ENCODE data around the gene LDHAL6B. TPM values are rescaled to one million over a fixed set of nuclear protein-coding genes. Genes with fewer than 3 reads are reported as not detected.

Gene LDHAL6B
- total RNA-seq, 2 donors from 2014 or later = not detected

DNA sequence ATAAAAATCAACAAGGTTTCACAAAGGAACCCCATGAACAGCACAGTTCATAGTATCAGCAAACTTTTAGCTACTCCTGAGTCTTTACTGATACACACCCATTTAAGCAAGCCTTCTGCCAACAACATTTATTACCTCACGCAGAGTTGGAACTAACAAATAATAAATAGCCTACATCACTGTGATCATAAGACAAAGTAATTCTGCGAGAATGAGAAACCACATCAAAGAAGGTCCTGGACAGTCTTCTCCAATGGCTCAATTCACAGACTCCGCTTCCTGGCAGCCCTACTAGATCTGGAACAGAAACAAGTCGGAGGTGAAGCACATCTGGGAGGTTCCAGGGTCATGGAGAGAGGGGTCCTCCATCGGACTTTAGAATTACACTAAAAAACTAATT lies 37.0 kb downstream of the LDHAL6B start:
- Histone ChIP-seq H3K4me1 (ENCODE audit: control insufficient read depth, insufficient read depth, low read length) (no peaks in the 10 kb centered on the region), H3K4me3 (ENCODE audit: low read length) (no peak overlapping the region), H3K9me3 (ENCODE audit: control insufficient read depth, low read length) (no peaks in the 10 kb centered on the region), H3K9ac (ENCODE audit: extremely low read depth, low read length, poor library complexity, severe bottlenecking) (no peak overlapping the region), H3K27ac (ENCODE audit: low read depth, low read length) (no peak overlapping the region), H3K27me3 (ENCODE audit: control insufficient read depth, insufficient read depth, low read length, poor library complexity, severe bottlenecking) (no peaks in the 10 kb centered on the region), H3K36me3 (ENCODE audit: control insufficient read depth, insufficient read depth, low read length) (no peaks in the 10 kb centered on the region)
- H3K4me3 Mint-ChIP-seq = no peak overlapping the region
- TF ChIP-seq, protein P1, sequence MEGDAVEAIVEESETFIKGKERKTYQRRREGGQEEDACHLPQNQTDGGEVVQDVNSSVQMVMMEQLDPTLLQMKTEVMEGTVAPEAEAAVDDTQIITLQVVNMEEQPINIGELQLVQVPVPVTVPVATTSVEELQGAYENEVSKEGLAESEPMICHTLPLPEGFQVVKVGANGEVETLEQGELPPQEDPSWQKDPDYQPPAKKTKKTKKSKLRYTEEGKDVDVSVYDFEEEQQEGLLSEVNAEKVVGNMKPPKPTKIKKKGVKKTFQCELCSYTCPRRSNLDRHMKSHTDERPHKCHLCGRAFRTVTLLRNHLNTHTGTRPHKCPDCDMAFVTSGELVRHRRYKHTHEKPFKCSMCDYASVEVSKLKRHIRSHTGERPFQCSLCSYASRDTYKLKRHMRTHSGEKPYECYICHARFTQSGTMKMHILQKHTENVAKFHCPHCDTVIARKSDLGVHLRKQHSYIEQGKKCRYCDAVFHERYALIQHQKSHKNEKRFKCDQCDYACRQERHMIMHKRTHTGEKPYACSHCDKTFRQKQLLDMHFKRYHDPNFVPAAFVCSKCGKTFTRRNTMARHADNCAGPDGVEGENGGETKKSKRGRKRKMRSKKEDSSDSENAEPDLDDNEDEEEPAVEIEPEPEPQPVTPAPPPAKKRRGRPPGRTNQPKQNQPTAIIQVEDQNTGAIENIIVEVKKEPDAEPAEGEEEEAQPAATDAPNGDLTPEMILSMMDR (conservative IDR thresholded peaks at IDR 0.05) = no peak
- no peak overlapping the region for H3K27ac Mint-ChIP-seq
- WGBS, 2 experiments (ENCODE audit: insufficient coverage in 1 of 2, insufficient read length in 1 of 2) = 90 to 96% methylated on average over 4 of the region's 5 CpGs
- no peaks in the 10 kb centered on the region for H3K36me3 Mint-ChIP-seq (ENCODE audit: low read depth)
- no peaks in the 10 kb centered on the region for H3K27me3 Mint-ChIP-seq (ENCODE audit: insufficient read depth)
- H3K9me3 Mint-ChIP-seq = no peaks in the 10 kb centered on the region
- no peak for DNase-seq
- H3K4me1 Mint-ChIP-seq = peaks cover 2% of the 10 kb centered on the region

DNA sequence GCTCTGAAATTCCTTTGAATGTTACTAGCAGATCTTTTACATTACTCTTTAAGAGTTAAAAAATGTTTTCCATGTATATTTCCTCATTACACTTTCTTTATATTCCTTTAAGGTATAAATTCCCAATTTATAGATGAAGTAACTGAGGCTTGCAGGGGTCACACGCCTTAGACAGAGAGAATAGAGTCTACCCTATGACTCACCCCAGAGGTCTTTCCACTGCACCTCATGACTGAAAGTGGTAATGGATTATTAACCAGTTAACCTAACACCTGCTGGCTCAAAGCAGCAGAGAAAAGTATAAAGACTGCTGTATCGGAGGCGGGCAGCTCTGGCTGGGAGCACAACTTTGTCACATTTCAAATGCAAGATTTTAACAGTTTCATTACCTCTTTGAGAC lies 37.7 kb downstream of the LDHAL6B start:
- TF ChIP-seq, protein P1 (conservative IDR thresholded peaks at IDR 0.05) = no peak

DNA sequence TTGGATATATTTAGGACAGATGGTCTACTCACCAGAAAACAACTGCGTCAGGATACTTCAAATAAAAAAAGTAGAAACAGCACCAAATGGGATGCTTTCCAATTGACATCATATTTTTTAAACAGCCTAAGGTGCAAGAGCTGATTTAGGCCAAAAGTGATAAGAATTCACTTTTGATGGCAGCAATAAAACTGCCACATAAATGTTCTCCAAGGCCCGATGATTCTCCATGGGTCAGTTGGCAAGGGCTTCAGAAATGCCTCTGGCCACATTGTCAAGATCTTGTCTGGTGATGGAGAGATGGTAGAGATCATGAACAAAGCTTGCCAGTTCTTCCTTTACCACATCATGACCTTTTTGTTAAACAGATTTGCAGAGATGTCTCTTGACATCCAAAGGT lies 38.9 kb downstream of the LDHAL6B start:
- Histone ChIP-seq H3K27ac (ENCODE audit: low read depth, low read length) (no peak overlapping the region), H3K4me1 (ENCODE audit: control insufficient read depth, insufficient read depth, low read length) (no peaks in the 10 kb centered on the region), H3K36me3 (ENCODE audit: control insufficient read depth, insufficient read depth, low read length) (no peaks in the 10 kb centered on the region), H3K9me3 (ENCODE audit: control insufficient read depth, low read length) (no peaks in the 10 kb centered on the region), H3K27me3 (ENCODE audit: control insufficient read depth, insufficient read depth, low read length, poor library complexity, severe bottlenecking) (no peaks in the 10 kb centered on the region), H3K4me3 (ENCODE audit: low read length) (no peak overlapping the region), H3K9ac (ENCODE audit: extremely low read depth, low read length, poor library complexity, severe bottlenecking) (no peak overlapping the region)
- TF ChIP-seq, protein P1 (conservative IDR thresholded peaks at IDR 0.05) = no peak
- no peak overlapping the region for H3K4me3 Mint-ChIP-seq
- no peaks in the 10 kb centered on the region for H3K27me3 Mint-ChIP-seq (ENCODE audit: insufficient read depth)
- H3K9me3 Mint-ChIP-seq = no peaks in the 10 kb centered on the region
- H3K36me3 Mint-ChIP-seq (ENCODE audit: low read depth) = no peaks in the 10 kb centered on the region
- no peak overlapping the region for H3K27ac Mint-ChIP-seq
- 94 to 100% methylated on average over 2 of the region's 2 CpGs for WGBS, 2 experiments (ENCODE audit: insufficient coverage in 1 of 2, insufficient read length in 1 of 2)
- no peak for DNase-seq
- peaks cover 2% of the 10 kb centered on the region for H3K4me1 Mint-ChIP-seq

More for the DNA sequence above, 37.7 kb downstream of the LDHAL6B start:
- 92 to 94% methylated on average over 3 of the region's 3 CpGs for WGBS, 2 experiments (ENCODE audit: insufficient coverage in 1 of 2, insufficient read length in 1 of 2)
- H3K4me3 Mint-ChIP-seq = no peak overlapping the region
- Histone ChIP-seq H3K27ac (ENCODE audit: low read depth, low read length) (no peak overlapping the region), H3K27me3 (ENCODE audit: control insufficient read depth, insufficient read depth, low read length, poor library complexity, severe bottlenecking) (no peaks in the 10 kb centered on the region), H3K4me1 (ENCODE audit: control insufficient read depth, insufficient read depth, low read length) (no peaks in the 10 kb centered on the region), H3K9ac (ENCODE audit: extremely low read depth, low read length, poor library complexity, severe bottlenecking) (no peak overlapping the region), H3K36me3 (ENCODE audit: control insufficient read depth, insufficient read depth, low read length) (no peaks in the 10 kb centered on the region), H3K4me3 (ENCODE audit: low read length) (no peak overlapping the region), H3K9me3 (ENCODE audit: control insufficient read depth, low read length) (no peaks in the 10 kb centered on the region)
- no peak overlapping the region for H3K27ac Mint-ChIP-seq
- no peaks in the 10 kb centered on the region for H3K9me3 Mint-ChIP-seq
- no peaks in the 10 kb centered on the region for H3K36me3 Mint-ChIP-seq (ENCODE audit: low read depth)
- no peaks in the 10 kb centered on the region for H3K27me3 Mint-ChIP-seq (ENCODE audit: insufficient read depth)
- DNase-seq = no peak
- H3K4me1 Mint-ChIP-seq = peaks cover 2% of the 10 kb centered on the region
